T-cell (primary cell): ENCODE results near the gene SPINDOC. TPM values are rescaled to one million over a fixed set of nuclear protein-coding genes. Genes with fewer than 3 reads are reported as not detected.
A peak's percentile ranks its signal among the peaks of the same experiment; 100 is the strongest.

Experiments used
- ATAC-seq, 4 experiments: fragments of 200-7000 bp in 3 of 4; fragments of 150-1000 bp in 1 of 4; cut with Tn5 transposase; replicated peaks in 1 of 4; 1 replicate in 3 of 4; 2 replicates in 1 of 4; pipeline ENCODE4 v1.10.0; 2021; ENCODE audit warnings: moderate library complexity in 3 of 4, mild to moderate bottlenecking in 2 of 4, moderate number of reproducible peaks in 1 of 4
- CTCF ChIA-PET, 2 donors: fragments of 300-600 bp; sonication (Branson Sonifier 250); formaldehyde crosslinking; loops; one replicate each; lab custom pipeline; 2022; ENCODE audit warnings: antibody characterized with exemption in 2 of 2; lab: Charles Lee
- POLR2A ChIA-PET, 2 donors: fragments of 300-600 bp; sonication (Branson Sonifier 250); formaldehyde crosslinking; loops; one replicate each; lab custom pipeline; 2022; ENCODE audit warnings: antibody characterized with exemption in 2 of 2; lab: Charles Lee
- DNase-seq, 35 experiments: peaks; one replicate each; pipeline versions ENCODE4 v3.0.0 to v3.0.0-alpha.2; 2013 to 2023
- H3K27ac ChIP-seq: one replicate; pipeline ENCODE4 v1.5.1; 2013; ENCODE audit warnings: low read length
- H3K27me3 ChIP-seq, 2 experiments: replicated peaks in 1 of 2; 1 replicate in 1 of 2; 2 replicates in 1 of 2; pipeline versions ENCODE4 v1.6.1 to v1.7.0; 2013; ENCODE audit warnings: low read length in 1 of 2, mixed read lengths in 1 of 2; ENCODE audit not compliant: control insufficient read depth in 2 of 2, insufficient read depth in 2 of 2; ENCODE audit errors: extremely low read depth in 1 of 2
- H3K36me3 ChIP-seq, 2 donors: 1 replicate in 1 of 2; 2 replicates in 1 of 2; pipeline versions ENCODE4 v1.6.1 to v1.7.0; 2013; ENCODE audit warnings: low read length in 1 of 2; ENCODE audit not compliant: control insufficient read depth in 2 of 2, insufficient read depth in 1 of 2; ENCODE audit errors: extremely low read depth in 1 of 2
- H3K4me1 ChIP-seq, 2 experiments: 1 replicate in 1 of 2; 2 replicates in 1 of 2; pipeline versions ENCODE4 v1.6.1 to v1.7.0; 2013; ENCODE audit warnings: low read length in 2 of 2, mixed read lengths in 1 of 2; ENCODE audit not compliant: insufficient read depth in 2 of 2, control insufficient read depth in 1 of 2; ENCODE audit errors: extremely low read depth in 1 of 2
- H3K4me3 ChIP-seq, 2 donors: 1 replicate in 1 of 2; 2 replicates in 1 of 2; pipeline versions ENCODE4 v1.5.1 to v1.7.0; 2013; ENCODE audit warnings: mild to moderate bottlenecking in 2 of 2, low read length in 1 of 2, moderate library complexity in 1 of 2; ENCODE audit not compliant: control insufficient read depth in 1 of 2; ENCODE audit errors: extremely low read depth in 1 of 2
- H3K9me3 ChIP-seq: 2 replicates; pipeline ENCODE4 v1.7.0; 2013
- H3K27ac Mint-ChIP-seq, 2 donors: one replicate each; pipeline ENCODE4 v1.8.0; 2020 to 2021; ENCODE audit warnings: mild to moderate bottlenecking in 2 of 2, mixed read lengths in 2 of 2
- H3K27me3 Mint-ChIP-seq, 2 donors: one replicate each; pipeline ENCODE4 v1.8.0; 2021 to 2022; ENCODE audit warnings: mixed read lengths in 2 of 2
- H3K36me3 Mint-ChIP-seq: one replicate; pipeline ENCODE4 v1.8.0; 2021; ENCODE audit warnings: mixed read lengths
- H3K4me1 Mint-ChIP-seq, 3 donors: one replicate each; pipeline ENCODE4 v1.8.0; 2020 to 2022; ENCODE audit warnings: mixed read lengths in 3 of 3, mild to moderate bottlenecking in 1 of 3
- H3K4me3 Mint-ChIP-seq, 3 donors: one replicate each; pipeline ENCODE4 v1.8.0; 2020 to 2022; ENCODE audit warnings: mild to moderate bottlenecking in 3 of 3, mixed read lengths in 3 of 3, moderate library complexity in 3 of 3
- H3K9me3 Mint-ChIP-seq, 3 donors: one replicate each; pipeline ENCODE4 v1.8.0; 2020 to 2022; ENCODE audit warnings: mixed read lengths in 3 of 3
- WGBS: methylation state at CpG from one replicate; pipeline ENCODE4 v1.1.5; 2013; ENCODE audit warnings: missing lambda C conversion rate; ENCODE audit not compliant: insufficient coverage; 5-methylcytosine and 5-hydroxymethylcytosine counted together
- total RNA-seq, 35 experiments: library from RNA in 6 of 35; stranded (reverse) in 6 of 35; fragments of 120-200 nt in 1 of 35; gene quantifications; one replicate each; pipeline versions ENCODE4 v1.2.1 to v1.2.4 and lab custom pipeline; 2013 to 2026

The SPINDOC gene
- total RNA-seq, 5 donors from 2014 or later (not counting 1 experiment from before 2014, with no cell fraction given) = 8.1 to 16.1 (median 15.3) TPM

- no peak for ATAC-seq
- Mint-ChIP-seq H3K27me3 (no peaks in the 10 kb centered on the region), H3K27ac (peak overlapping the region; percentile 93), H3K9me3 (no peaks in the 10 kb centered on the region), H3K4me3 (peak overlapping the region in 1 of 3 donors; percentile 82), H3K4me1 (peaks cover 80 to 92% (median 90%) of the 10 kb centered on the region in 3 donors), H3K36me3 (peaks cover 10% of the 10 kb centered on the region)
- Histone ChIP-seq H3K9me3 (no peaks in the 10 kb centered on the region), H3K27ac (peak overlapping the region; percentile 78), H3K4me1 (peaks cover 73 to 86% of the 10 kb centered on the region in 2 experiments), H3K4me3 (peak overlapping the region in 1 of 2 donors; percentile 7), H3K27me3 (no peaks in the 10 kb centered on the region), H3K36me3 (peaks cover 0 to 7% of the 10 kb centered on the region in 2 donors)
- 66% methylated on average over 12 of the region's 14 CpGs for WGBS
- DNase-seq = peak in 1 of 35 experiments; percentile 35
- ChIA-PET CTCF (interaction anchor here in 1 of 2 donors (0.7 kb wide), 1 partner anchor 32 kb away, joined by 3 read pairs; no protein-coding TSS in a partner anchor), POLR2A (no interaction called here)
Measured at GRCh38 chr11:63870351-63871140, 57.3 kb downstream of the SPINDOC start.

GRCh38 chr11:63871962-63872799 is 58.9 kb downstream of the SPINDOC start:
- WGBS = no CpG with 5 or more reads among the region's 11 CpGs
- ChIA-PET CTCF (interaction anchor here in 1 of 2 donors (1.1 kb wide), 1 partner anchor 34 kb away, joined by 10 read pairs; the partner anchor contains the start of gene MARK2), POLR2A (interaction anchor here in 1 of 2 donors (0.7 kb wide), 2 partner anchors 20 to 1374 kb away, joined by 3 to 7 read pairs; no protein-coding TSS in a partner anchor)
- Mint-ChIP-seq H3K27ac (peak overlapping the region; percentile 73 to 79), H3K4me3 (peak overlapping the region in 1 of 3 donors; percentile 55), H3K27me3 (no peaks in the 10 kb centered on the region), H3K36me3 (peaks cover 6% of the 10 kb centered on the region), H3K4me1 (peaks cover 65 to 87% (median 85%) of the 10 kb centered on the region in 3 donors), H3K9me3 (no peaks in the 10 kb centered on the region)
- DNase-seq = peak in 28 of 35 experiments; percentile 12 to 67 (median 32)
- no peak overlapping the region for H3K4me3 ChIP-seq
- peaks cover 63 to 75% of the 10 kb centered on the region in 2 experiments for H3K4me1 ChIP-seq
- H3K36me3 ChIP-seq = peaks cover 0 to 17% of the 10 kb centered on the region in 2 donors
- no peaks in the 10 kb centered on the region for H3K27me3 ChIP-seq
- peak overlapping the region; percentile 14 for H3K27ac ChIP-seq
- ATAC-seq = peak; percentile 48 to 72 (median 54)
- H3K9me3 ChIP-seq = no peaks in the 10 kb centered on the region

- H3K27ac ChIP-seq = peak overlapping the region; percentile 24
- POLR2A ChIA-PET = interaction anchor here in 1 of 2 donors (0.7 kb wide), 2 partner anchors 20 to 1374 kb away, joined by 3 to 7 read pairs; no protein-coding TSS in a partner anchor
- H3K36me3 Mint-ChIP-seq = peaks cover 6% of the 10 kb centered on the region
Measured at GRCh38 chr11:63872800-63873197, 59.5 kb downstream of the SPINDOC start.

GRCh38 chr11:63873311-63873710 is 60.1 kb downstream of the SPINDOC start:
- Mint-ChIP-seq H3K36me3 (peaks cover 6% of the 10 kb centered on the region), H3K27me3 (no peaks in the 10 kb centered on the region), H3K4me3 (peak overlapping the region in 1 of 3 donors; percentile 55), H3K27ac (peak overlapping the region; percentile 52), H3K4me1 (peaks cover 60 to 84% (median 82%) of the 10 kb centered on the region in 3 donors), H3K9me3 (no peaks in the 10 kb centered on the region)
- Histone ChIP-seq H3K4me1 (peaks cover 59 to 72% of the 10 kb centered on the region in 2 experiments), H3K4me3 (no peak overlapping the region), H3K9me3 (no peaks in the 10 kb centered on the region), H3K27ac (peak overlapping the region; percentile 24), H3K27me3 (no peaks in the 10 kb centered on the region), H3K36me3 (peaks cover 0 to 13% of the 10 kb centered on the region in 2 donors)
- no CpG with 5 or more reads among the region's 5 CpGs for WGBS
- no peak for DNase-seq
- ATAC-seq = no peak
- ChIA-PET CTCF (interaction anchor here in 1 of 2 donors (0.6 to 1.1 kb wide), 2 partner anchors 35 to 74 kb away, joined by 3 to 10 read pairs; partner anchors contain the start of gene MARK2), POLR2A (no interaction called here)

More at GRCh38 chr11:63872800-63873197, 59.5 kb downstream of the SPINDOC start:
- Mint-ChIP-seq H3K27me3 (no peaks in the 10 kb centered on the region), H3K4me3 (peak overlapping the region in 1 of 3 donors; percentile 55), H3K4me1 (peaks cover 60 to 84% (median 83%) of the 10 kb centered on the region in 3 donors), H3K27ac (peak overlapping the region; percentile 73 to 79), H3K9me3 (no peaks in the 10 kb centered on the region)
- CTCF ChIA-PET = interaction anchor here in 1 of 2 donors (0.6 to 1.1 kb wide), 2 partner anchors 35 to 75 kb away, joined by 3 to 10 read pairs; partner anchors contain the start of gene MARK2
- H3K9me3 ChIP-seq = no peaks in the 10 kb centered on the region
- ATAC-seq (no peak), DNase-seq (no peak)
- peaks cover 0 to 13% of the 10 kb centered on the region in 2 donors for H3K36me3 ChIP-seq
- 98% methylated on average over 5 of the region's 5 CpGs for WGBS
- peaks cover 59 to 73% of the 10 kb centered on the region in 2 experiments for H3K4me1 ChIP-seq
- no peak overlapping the region for H3K4me3 ChIP-seq
- no peaks in the 10 kb centered on the region for H3K27me3 ChIP-seq

- POLR2A ChIA-PET = no interaction called here
- H3K9me3 ChIP-seq = no peaks in the 10 kb centered on the region
- Mint-ChIP-seq H3K9me3 (no peaks in the 10 kb centered on the region), H3K4me3 (no peak overlapping the region), H3K4me1 (peaks cover 53 to 83% (median 81%) of the 10 kb centered on the region in 3 donors), H3K27me3 (no peaks in the 10 kb centered on the region), H3K36me3 (peaks cover 4% of the 10 kb centered on the region), H3K27ac (peak overlapping the region; percentile 10 to 68)
- peaks cover 50 to 69% of the 10 kb centered on the region in 2 experiments for H3K4me1 ChIP-seq
- no peaks in the 10 kb centered on the region for H3K27me3 ChIP-seq
- ATAC-seq (no peak), DNase-seq (no peak)
- no CpG with 5 or more reads among the region's 6 CpGs for WGBS
- CTCF ChIA-PET = interaction anchor here (0.6 to 0.7 kb wide), 3 partner anchors 12 to 398 kb away, joined by 3 to 6 read pairs (median 3); no protein-coding TSS in a partner anchor
- no peak overlapping the region for H3K4me3 ChIP-seq
- no peak overlapping the region for H3K27ac ChIP-seq
- H3K36me3 ChIP-seq = peaks cover 0 to 18% of the 10 kb centered on the region in 2 donors
Measured at GRCh38 chr11:63874511-63874910, 61.3 kb downstream of the SPINDOC start.
